Psoas muscle (tissue), 8 donors: ENCODE results near the gene HMG20B. TPM values are rescaled to one million over a fixed set of nuclear protein-coding genes. Genes with fewer than 3 reads are reported as not detected.
A peak's percentile ranks its signal among the peaks of the same experiment; 100 is the strongest.

Experiments
- ATAC-seq, 4 donors: fragments of 200-7000 bp; cut with Tn5 transposase; one replicate each; pipeline ENCODE4 v1.9.1; 2020; ENCODE audit warnings: moderate library complexity in 3 of 4, mild to moderate bottlenecking in 2 of 4
- DNase-seq, 2 donors: peaks; one replicate each; pipeline ENCODE4 v3.0.0-alpha.2; 2020
- H3K27ac ChIP-seq: fragments of 200-600 bp; one replicate; pipeline ENCODE4 v1.8.0; 2022
- H3K27me3 ChIP-seq, 3 donors: fragments of 200-600 bp in 1 of 3; one replicate each; pipeline versions ENCODE4 v1.6.1 to v1.8.0; 2013 to 2022; ENCODE audit warnings: low read length in 2 of 3, mild to moderate bottlenecking in 2 of 3, moderate library complexity in 1 of 3; ENCODE audit not compliant: insufficient read depth in 3 of 3
- H3K36me3 ChIP-seq, 2 donors: fragments of 200-600 bp in 1 of 2; one replicate each; pipeline versions ENCODE4 v1.6.1 to v1.8.0; 2013 to 2022; ENCODE audit warnings: low read depth in 1 of 2, mild to moderate bottlenecking in 1 of 2, moderate library complexity in 1 of 2; ENCODE audit not compliant: insufficient read depth in 1 of 2
- H3K4me1 ChIP-seq: fragments of 200-600 bp; one replicate; pipeline ENCODE4 v1.8.0; 2022
- H3K4me3 ChIP-seq: fragments of 200-600 bp; one replicate; pipeline ENCODE4 v1.8.0; 2022; ENCODE audit warnings: mild to moderate bottlenecking
- H3K9me3 ChIP-seq: fragments of 200-600 bp; one replicate; pipeline ENCODE4 v1.8.0; 2022
- WGBS, 3 donors: extraction: QIAGEN DNeasy Blood & Tissue Kit; methylation state at CpG; one replicate each; pipeline versions ENCODE4 v1.1.6 to v1.1.7; 2013; 5-methylcytosine and 5-hydroxymethylcytosine counted together
- intact Hi-C, 2 donors: fragments of 100-400 bp; cut with DNase I; formaldehyde crosslinking; loops; one replicate each; pipeline versions ENCODE4 v1.11.0 to v1.14.2; 2022
- polyA plus RNA-seq, 3 donors: library from polyadenylated mRNA; stranded (reverse); fragments of 200-250 nt; gene quantifications; one replicate each; pipeline ENCODE4 v1.2.3, GENCODE V29; 2013
- total RNA-seq, 4 donors: library from RNA; stranded (reverse); fragmentation: NEBNext Ultra II Directional in 2 of 4; extraction: Animal tissue kit (Norgen Biotek cat#: 25700) in 2 of 4; gene quantifications; one replicate each; pipeline versions ENCODE4 v1.2.1 to v1.2.4, GENCODE V29; 2021 to 2023
- TF ChIP-seq, protein P1 (sequence below): fragments of 200-600 bp; IDR thresholded peaks from one replicate; pipeline ENCODE4 v1.8.0; 2022; ENCODE audit warnings: antibody characterized with exemption
- donor health status: healthy with polysubstance abuse.
- donor health status: DM: no; HTN: no; CAD: no; lungs with moderate emphysema.
- donor health status: Bipolar disorder and iron deficiency.
- donor health status: healthy.
- donor health status: DM: yes; HTN: yes; CAD: no.
- donor health status: DM: no; HTN: no; CAD: no.
- donor health status: DM: no; HTN: no; CAD: no.
- donor health status: DM: yes; HTN: yes; CAD: no.

Gene HMG20B
- total and polyA plus RNA-seq, 7 donors = 14.3 to 27.2 (median 24.7) TPM

DNA sequence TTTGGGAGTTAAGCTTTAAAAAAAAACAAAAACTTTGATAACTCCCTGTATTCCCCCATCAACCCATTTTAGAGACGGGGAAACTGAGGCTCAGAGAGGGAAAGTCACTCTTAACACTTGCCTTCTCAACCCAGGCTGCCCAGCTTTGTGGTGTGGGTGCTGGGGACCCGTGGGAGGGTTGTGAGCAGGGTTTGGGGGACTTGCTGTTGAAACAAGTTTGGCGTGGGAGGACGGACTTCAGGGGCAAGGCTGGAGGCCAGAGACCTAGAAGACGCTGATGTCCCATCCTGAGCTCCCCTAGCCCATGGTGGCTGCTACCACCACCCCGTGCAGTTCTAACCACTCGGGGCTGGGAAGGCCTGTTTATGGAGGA, 54.6 kb downstream of the HMG20B start:
- intact Hi-C loops = no loop called here
- DNase-seq (no peak), ATAC-seq (no peak)
- peak overlapping the region; percentile 100 for H3K4me3 ChIP-seq
- H3K9me3 ChIP-seq = no peaks in the 10 kb centered on the region
- peaks cover 15% of the 10 kb centered on the region for H3K4me1 ChIP-seq
- TF ChIP-seq, protein P1, sequence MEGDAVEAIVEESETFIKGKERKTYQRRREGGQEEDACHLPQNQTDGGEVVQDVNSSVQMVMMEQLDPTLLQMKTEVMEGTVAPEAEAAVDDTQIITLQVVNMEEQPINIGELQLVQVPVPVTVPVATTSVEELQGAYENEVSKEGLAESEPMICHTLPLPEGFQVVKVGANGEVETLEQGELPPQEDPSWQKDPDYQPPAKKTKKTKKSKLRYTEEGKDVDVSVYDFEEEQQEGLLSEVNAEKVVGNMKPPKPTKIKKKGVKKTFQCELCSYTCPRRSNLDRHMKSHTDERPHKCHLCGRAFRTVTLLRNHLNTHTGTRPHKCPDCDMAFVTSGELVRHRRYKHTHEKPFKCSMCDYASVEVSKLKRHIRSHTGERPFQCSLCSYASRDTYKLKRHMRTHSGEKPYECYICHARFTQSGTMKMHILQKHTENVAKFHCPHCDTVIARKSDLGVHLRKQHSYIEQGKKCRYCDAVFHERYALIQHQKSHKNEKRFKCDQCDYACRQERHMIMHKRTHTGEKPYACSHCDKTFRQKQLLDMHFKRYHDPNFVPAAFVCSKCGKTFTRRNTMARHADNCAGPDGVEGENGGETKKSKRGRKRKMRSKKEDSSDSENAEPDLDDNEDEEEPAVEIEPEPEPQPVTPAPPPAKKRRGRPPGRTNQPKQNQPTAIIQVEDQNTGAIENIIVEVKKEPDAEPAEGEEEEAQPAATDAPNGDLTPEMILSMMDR = no peak
- H3K27ac ChIP-seq = peak overlapping the region; percentile 96
- H3K27me3 ChIP-seq = no peaks in the 10 kb centered on the region
- peaks cover 4 to 28% of the 10 kb centered on the region in 2 donors for H3K36me3 ChIP-seq
- WGBS, 3 donors = 55 to 62% (median 59%) methylated on average over 7 of the region's 7 CpGs

Other genes with a start within 250 kb of the HMG20B start
- 100 to 1,000 TPM; 209 to 439 (median 325) TPM for gene NFIC, start 206.4 kb upstream of the HMG20B start, total RNA-seq
- gene NFIC, start 206.4 kb upstream of the HMG20B start, polyA plus RNA-seq = 100 to 1,000 TPM in 2 of 3 donors, 10 to 100 TPM in 1; 100.0 to 270 (median 165) TPM
- not detected for gene SMIM24, start 92.4 kb upstream of the HMG20B start, total RNA-seq
- gene SMIM24, start 92.4 kb upstream of the HMG20B start, polyA plus RNA-seq = under 1 TPM; 0.10 to 0.53 (median 0.49) TPM
- not detected for gene SMIM44, start 89.5 kb upstream of the HMG20B start, total RNA-seq
- gene SMIM44, start 89.5 kb upstream of the HMG20B start, polyA plus RNA-seq = not detected
- 10 to 100 TPM; 11.5 to 21.8 (median 17.1) TPM for gene DOHH, start 72.3 kb upstream of the HMG20B start, total RNA-seq
- 10 to 100 TPM; 22.3 to 54.3 (median 45.3) TPM for gene DOHH, start 72.3 kb upstream of the HMG20B start, polyA plus RNA-seq
- gene FZR1, start 66.6 kb upstream of the HMG20B start, total RNA-seq = 10 to 100 TPM; 24.3 to 25.8 (median 25.1) TPM
- gene FZR1, start 66.6 kb upstream of the HMG20B start, polyA plus RNA-seq = 10 to 100 TPM; 12.8 to 20.3 (median 13.7) TPM
- 1 to 10 TPM in 1 of 4 donors, under 1 TPM in 1, not detected in 2; 0.44 to 1.0 TPM for gene TEKTIP1, start 33.8 kb upstream of the HMG20B start, total RNA-seq
- not detected for gene TEKTIP1, start 33.8 kb upstream of the HMG20B start, polyA plus RNA-seq
- gene MFSD12, start 15.4 kb upstream of the HMG20B start, total RNA-seq = 10 to 100 TPM; 16.3 to 25.2 (median 21.5) TPM
- 10 to 100 TPM; 25.6 to 46.6 (median 33.8) TPM for gene MFSD12, start 15.4 kb upstream of the HMG20B start, polyA plus RNA-seq
- 1 to 10 TPM in 1 of 4 donors, under 1 TPM in 3; 0.30 to 1.1 (median 0.55) TPM for gene GIPC3, start 12.5 kb downstream of the HMG20B start, total RNA-seq
- under 1 TPM; 0.32 to 0.45 (median 0.33) TPM for gene GIPC3, start 12.5 kb downstream of the HMG20B start, polyA plus RNA-seq
- 1 to 10 TPM in 3 of 4 donors, under 1 TPM in 1; 0.89 to 3.0 (median 1.7) TPM for gene TBXA2R, start 33.9 kb downstream of the HMG20B start, total RNA-seq
- 1 to 10 TPM in 2 of 3 donors, under 1 TPM in 1; 0.52 to 1.2 (median 1.1) TPM for gene TBXA2R, start 33.9 kb downstream of the HMG20B start, polyA plus RNA-seq
- 10 to 100 TPM; 15.2 to 21.4 (median 18.2) TPM for gene CACTIN, start 53.8 kb downstream of the HMG20B start, total RNA-seq
- 10 to 100 TPM; 11.8 to 20.5 (median 15.8) TPM for gene CACTIN, start 53.8 kb downstream of the HMG20B start, polyA plus RNA-seq
- 10 to 100 TPM; 13.5 to 22.4 (median 17.9) TPM for gene PIP5K1C, start 127.5 kb downstream of the HMG20B start, total RNA-seq
- gene PIP5K1C, start 127.5 kb downstream of the HMG20B start, polyA plus RNA-seq = 10 to 100 TPM in 1 of 3 donors, 1 to 10 TPM in 2; 8.7 to 20.7 (median 9.9) TPM
- 1 to 10 TPM in 1 of 4 donors, under 1 TPM in 2, not detected in 1; 0.49 to 2.7 (median 0.99) TPM for gene TJP3, start 135.4 kb downstream of the HMG20B start, total RNA-seq
- gene TJP3, start 135.4 kb downstream of the HMG20B start, polyA plus RNA-seq = under 1 TPM; 0.21 to 0.46 (median 0.32) TPM
- gene APBA3, start 188.7 kb downstream of the HMG20B start, total RNA-seq = 10 to 100 TPM; 17.7 to 23.6 (median 18.4) TPM
- gene APBA3, start 188.7 kb downstream of the HMG20B start, polyA plus RNA-seq = 10 to 100 TPM; 19.4 to 30.1 (median 23.6) TPM
- gene MRPL54, start 189.7 kb downstream of the HMG20B start, total RNA-seq = 10 to 100 TPM; 35.2 to 68.8 (median 49.7) TPM
- 10 to 100 TPM; 40.9 to 81.3 (median 77.7) TPM for gene MRPL54, start 189.7 kb downstream of the HMG20B start, polyA plus RNA-seq
- gene RAX2, start 199.3 kb downstream of the HMG20B start, total RNA-seq = not detected
- gene RAX2, start 199.3 kb downstream of the HMG20B start, polyA plus RNA-seq = not detected
- under 1 TPM; 0.32 to 0.68 (median 0.51) TPM for gene MATK, start 213.4 kb downstream of the HMG20B start, total RNA-seq
- gene MATK, start 213.4 kb downstream of the HMG20B start, polyA plus RNA-seq = under 1 TPM; 0.16 to 0.24 (median 0.17) TPM